ENCODE results near the gene ZNF728. TPM values are rescaled to one million over a fixed set of nuclear protein-coding genes. Genes with fewer than 3 reads are reported as not detected.

The ZNF728 gene
- total RNA-seq, 1 experiment from 2014 or later: not detected

GRCh38 chr19:23049256-23049655, 46.3 kb upstream of the ZNF728 start:
- Histone ChIP-seq H3K4me1 (ENCODE audit: control insufficient read depth, insufficient read depth, low read length) (no peaks in the 10 kb centered on the region), H3K27ac (ENCODE audit: low read length) (no peak overlapping the region), H3K4me3 (ENCODE audit: low read depth in 2 of 2, low read length in 2 of 2) (no peak overlapping the region), H3K36me3 (ENCODE audit: control insufficient read depth, insufficient read depth, low read length) (no peaks in the 10 kb centered on the region), H3K9me3 (ENCODE audit: control insufficient read depth, insufficient read depth, low read depth, low read length) (no peaks in the 10 kb centered on the region), H3K27me3 (ENCODE audit: control insufficient read depth, insufficient read depth, low read length) (no peaks in the 10 kb centered on the region)
- BruUV-seq (replicated peaks): no TSS peak
- POLR2A ChIA-PET: no interaction called here
- DNase-seq (ENCODE audit: low read depth, low spot score) (no peak), ATAC-seq (no peak)
- TF ChIP-seq REST (IDR thresholded peaks at IDR 0.05; ENCODE audit: insufficient read depth in 1 of 2, low read depth in 2 of 2, low read length in 1 of 2): no peak
- no peak for TF ChIP-seq TCF7L2 (IDR thresholded peaks at IDR 0.05; ENCODE audit: low read depth, low read length)
- TF ChIP-seq SIN3A (IDR thresholded peaks at IDR 0.05; ENCODE audit: borderline replicate concordance, insufficient read depth, low read depth, low read length): no peak
- no peak for TF ChIP-seq CTCF (IDR thresholded peaks at IDR 0.05)
- TF ChIP-seq POLR2AphosphoS5 (IDR thresholded peaks at IDR 0.05; ENCODE audit: low read depth, low read length): no peak
- intact Hi-C loops (cut with micrococcal nuclease; ENCODE audit: unreplicated experiment): no loop called here
- CTCF ChIA-PET: no interaction called here
- in situ Hi-C loops (cut with HindIII; ENCODE audit: low pct_unique_long_range_greater_than_20kb, low sequenced_read_pairs): no loop called here

GRCh38 chr19:23046743-23047142, 43.8 kb upstream of the ZNF728 start:
- H3K27ac ChIP-seq (ENCODE audit: low read length): no peak overlapping the region
- no peaks in the 10 kb centered on the region for H3K27me3 ChIP-seq (ENCODE audit: control insufficient read depth, insufficient read depth, low read length)
- BruUV-seq (replicated peaks): no TSS peak
- DNase-seq (ENCODE audit: low read depth, low spot score): no peak
- H3K36me3 ChIP-seq (ENCODE audit: control insufficient read depth, insufficient read depth, low read length): no peaks in the 10 kb centered on the region
- no peaks in the 10 kb centered on the region for H3K4me1 ChIP-seq (ENCODE audit: control insufficient read depth, insufficient read depth, low read length)
- H3K9me3 ChIP-seq (ENCODE audit: control insufficient read depth, insufficient read depth, low read depth, low read length): no peaks in the 10 kb centered on the region
- in situ Hi-C loops (cut with HindIII; ENCODE audit: low pct_unique_long_range_greater_than_20kb, low sequenced_read_pairs) (no loop called here), intact Hi-C loops (cut with micrococcal nuclease; ENCODE audit: unreplicated experiment) (no loop called here)
- no peak for ATAC-seq
- CTCF ChIA-PET: no interaction called here
- POLR2A ChIA-PET: no interaction called here
- H3K4me3 ChIP-seq (ENCODE audit: low read depth in 2 of 2, low read length in 2 of 2): no peak overlapping the region
- TF ChIP-seq SIN3A (IDR thresholded peaks at IDR 0.05; ENCODE audit: borderline replicate concordance, insufficient read depth, low read depth, low read length) (no peak), TCF7L2 (IDR thresholded peaks at IDR 0.05; ENCODE audit: low read depth, low read length) (no peak), POLR2AphosphoS5 (IDR thresholded peaks at IDR 0.05; ENCODE audit: low read depth, low read length) (no peak), CTCF (IDR thresholded peaks at IDR 0.05) (no peak), REST (IDR thresholded peaks at IDR 0.05; ENCODE audit: insufficient read depth in 1 of 2, low read depth in 2 of 2, low read length in 1 of 2) (no peak)

All from Panc1 (cell line).